AG04450 (cell line): ENCODE results near the gene C2orf78. TPM values are rescaled to one million over a fixed set of nuclear protein-coding genes. Genes with fewer than 3 reads are reported as not detected.
"Not testable (repeated sequence)": the region's sequence is repeated elsewhere in the genome, so short reads cannot be mapped to it uniquely, and the experiment has no call there.

Source experiments
- CTCF ChIA-PET: fragments of 300-600, 350-600 bp; formaldehyde crosslinking; extraction: SDS; loops from one replicate; lab custom pipeline; 2022; ENCODE audit warnings: antibody characterized with exemption, inconsistent platforms; lab: Charles Lee
- POLR2A ChIA-PET: fragments of 350-600 bp; formaldehyde crosslinking; extraction: SDS; loops from one replicate; lab custom pipeline; 2021; ENCODE audit warnings: antibody characterized with exemption, inconsistent platforms; lab: Yijun Ruan, JAX
- DNase-seq: peaks from one replicate; pipeline ENCODE4 v3.0.0-alpha.2; 2011; ENCODE audit warnings: low read depth, low spot score
- H3K27ac ChIP-seq: one replicate; pipeline ENCODE4 v1.5.1; 2012; ENCODE audit warnings: low read depth, low read length, control low read depth
- H3K27me3 ChIP-seq: one replicate; pipeline ENCODE4 v1.6.0; 2012; ENCODE audit warnings: low read length; ENCODE audit not compliant: control insufficient read depth, insufficient read depth
- H3K4me3 ChIP-seq: 2 replicates; pipeline ENCODE4 v1.5.1; 2011; ENCODE audit warnings: mild to moderate bottlenecking, low read depth, low read length, control low read depth
- H3K9me3 ChIP-seq: 2 replicates; pipeline ENCODE4 v1.5.1; 2012; ENCODE audit warnings: low read length; ENCODE audit not compliant: control insufficient read depth, insufficient read depth
- polyA plus RNA-seq: library from polyadenylated mRNA; depleted of rRNA; stranded (reverse); fragments of >200 nt; gene quantifications from 2 replicates; pipeline ENCODE4 v1.2.3, GENCODE V29; 2011
- TF ChIP-seq, protein P1 (sequence below): IDR thresholded peaks from 2 replicates; pipeline ENCODE4 v1.5.1; 2011; ENCODE audit warnings: low read depth, low read length, control low read depth, inconsistent platforms

Gene C2orf78
- polyA plus RNA-seq, 1 experiment = not detected

DNA sequence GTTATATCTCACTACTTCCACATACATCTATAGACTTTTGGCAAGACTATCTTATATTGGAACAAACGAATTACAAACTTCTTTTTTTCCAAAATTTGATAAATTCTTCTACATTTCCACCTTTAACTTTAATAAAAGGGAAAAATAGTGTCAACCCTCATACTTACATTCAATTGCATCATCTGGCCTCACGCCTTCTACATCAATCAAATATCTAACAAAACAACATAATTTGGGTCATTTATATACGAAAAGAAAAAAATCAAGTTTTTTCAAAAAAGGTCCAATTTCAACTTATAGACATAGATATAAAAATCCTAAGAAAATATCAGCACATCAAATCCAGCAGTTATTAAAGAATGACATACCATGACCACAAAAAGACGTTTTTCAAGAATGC, 17.0 kb upstream of the C2orf78 start:
- Histone ChIP-seq H3K9me3 (no peaks in the 10 kb centered on the region), H3K27me3 (no peaks in the 10 kb centered on the region), H3K4me3 (no peak overlapping the region), H3K27ac (no peak overlapping the region)
- ChIA-PET POLR2A (no interaction called here), CTCF (no interaction called here)
- DNase-seq = no peak
- TF ChIP-seq, protein P1, sequence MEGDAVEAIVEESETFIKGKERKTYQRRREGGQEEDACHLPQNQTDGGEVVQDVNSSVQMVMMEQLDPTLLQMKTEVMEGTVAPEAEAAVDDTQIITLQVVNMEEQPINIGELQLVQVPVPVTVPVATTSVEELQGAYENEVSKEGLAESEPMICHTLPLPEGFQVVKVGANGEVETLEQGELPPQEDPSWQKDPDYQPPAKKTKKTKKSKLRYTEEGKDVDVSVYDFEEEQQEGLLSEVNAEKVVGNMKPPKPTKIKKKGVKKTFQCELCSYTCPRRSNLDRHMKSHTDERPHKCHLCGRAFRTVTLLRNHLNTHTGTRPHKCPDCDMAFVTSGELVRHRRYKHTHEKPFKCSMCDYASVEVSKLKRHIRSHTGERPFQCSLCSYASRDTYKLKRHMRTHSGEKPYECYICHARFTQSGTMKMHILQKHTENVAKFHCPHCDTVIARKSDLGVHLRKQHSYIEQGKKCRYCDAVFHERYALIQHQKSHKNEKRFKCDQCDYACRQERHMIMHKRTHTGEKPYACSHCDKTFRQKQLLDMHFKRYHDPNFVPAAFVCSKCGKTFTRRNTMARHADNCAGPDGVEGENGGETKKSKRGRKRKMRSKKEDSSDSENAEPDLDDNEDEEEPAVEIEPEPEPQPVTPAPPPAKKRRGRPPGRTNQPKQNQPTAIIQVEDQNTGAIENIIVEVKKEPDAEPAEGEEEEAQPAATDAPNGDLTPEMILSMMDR = no peak

- ChIA-PET CTCF (no interaction called here), POLR2A (no interaction called here)
- Histone ChIP-seq H3K27me3 (no peaks in the 10 kb centered on the region), H3K4me3 (no peak overlapping the region), H3K27ac (no peak overlapping the region), H3K9me3 (no peaks in the 10 kb centered on the region)
- TF ChIP-seq, protein P1 = no peak
- no peak for DNase-seq
These were observed 13.3 kb upstream of the C2orf78 start for GRCh38 chr2:73770725-73771124.

GRCh38 chr2:73772819-73773218, 11.2 kb upstream of the C2orf78 start:
- Histone ChIP-seq H3K27ac (no peak overlapping the region), H3K4me3 (no peak overlapping the region), H3K9me3 (no peaks in the 10 kb centered on the region), H3K27me3 (no peaks in the 10 kb centered on the region)
- no peak for DNase-seq
- TF ChIP-seq, protein P1 = no peak
- ChIA-PET CTCF (no interaction called here), POLR2A (no interaction called here)

DNA sequence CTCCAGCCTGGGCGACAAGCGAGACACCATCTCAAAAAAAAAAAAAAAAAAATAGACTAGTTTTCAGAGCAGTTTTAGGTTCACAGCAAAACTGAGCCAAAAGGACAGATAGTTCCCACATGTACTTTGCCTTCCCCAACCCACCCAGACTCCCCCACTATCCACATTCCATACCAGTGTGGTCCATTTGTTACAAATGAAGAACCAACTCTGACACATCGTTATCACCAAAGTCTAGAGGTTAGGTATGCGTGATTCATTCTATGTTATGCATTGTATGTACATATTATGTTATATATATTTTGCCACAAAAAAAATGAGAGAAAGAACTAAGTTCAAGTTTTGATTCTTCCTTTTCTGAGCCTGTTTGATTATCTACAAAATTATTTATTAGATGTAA, 7.6 kb upstream of the C2orf78 start:
- ChIA-PET CTCF (interaction anchor here (0.6 to 1.5 kb wide), 2 partner anchors 17 to 328 kb away, joined by 3 to 4 read pairs; no protein-coding TSS in a partner anchor), POLR2A (no interaction called here)
- no peaks in the 10 kb centered on the region for H3K27me3 ChIP-seq
- TF ChIP-seq, protein P1 = no peak
- H3K27ac ChIP-seq = no peak overlapping the region
- no peaks in the 10 kb centered on the region; the same call in 1 of the 2 replicates for H3K9me3 ChIP-seq
- H3K4me3 ChIP-seq = no peak overlapping the region
- no peak for DNase-seq

DNA sequence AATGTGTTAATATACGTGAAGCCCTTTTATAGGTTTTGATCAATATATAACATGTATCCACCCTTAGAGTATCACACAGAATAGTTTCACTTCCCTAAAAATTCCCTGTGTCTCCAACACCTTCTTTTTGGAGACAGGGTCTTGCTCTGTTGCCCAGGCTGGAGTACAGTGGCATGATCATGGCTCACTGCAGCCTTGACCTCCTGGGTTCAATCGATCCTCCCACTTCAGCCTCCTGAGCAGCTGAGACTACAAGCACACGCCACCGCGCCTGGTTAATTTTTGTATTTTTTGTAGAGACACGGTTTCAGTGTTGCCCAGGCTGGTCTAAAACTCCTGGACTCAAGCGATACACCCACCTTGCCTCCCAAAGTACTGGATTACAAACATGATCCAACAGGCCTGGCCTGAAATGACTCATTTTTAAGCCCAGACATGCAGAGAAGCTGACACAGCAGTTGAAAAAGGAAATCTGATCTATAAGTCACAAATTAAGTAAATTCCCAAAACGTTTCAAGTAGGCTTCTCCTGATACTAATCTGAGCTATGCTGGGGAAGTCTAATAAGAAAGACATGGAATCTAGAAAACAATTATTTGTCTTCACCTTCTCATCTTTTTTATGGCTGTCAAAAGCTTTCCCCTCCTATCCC, 7.0 kb upstream of the C2orf78 start:
- TF ChIP-seq, protein P1 = no peak
- ChIA-PET POLR2A (no interaction called here), CTCF (interaction anchor here (1.5 kb wide), 1 partner anchor 18 kb away, joined by 4 read pairs; no protein-coding TSS in a partner anchor)
- no peak for DNase-seq
- Histone ChIP-seq H3K9me3 (no peaks in the 10 kb centered on the region; the same call in 1 of the 2 replicates), H3K27ac (no peak overlapping the region), H3K27me3 (no peaks in the 10 kb centered on the region), H3K4me3 (no peak overlapping the region)

- H3K9me3 ChIP-seq, POLR2A ChIA-PET, H3K27me3 ChIP-seq, DNase-seq: not testable (repeated sequence)
- Histone ChIP-seq H3K4me3 (peak overlapping the region; percentile 100), H3K27ac (peak overlapping the region; percentile 89)
- CTCF ChIA-PET = interaction anchor here (0.7 kb wide), 1 partner anchor 15 kb away, joined by 3 read pairs; no protein-coding TSS in a partner anchor
These were observed 5.0 kb upstream of the C2orf78 start for GRCh38 chr2:73778867-73779466.
